Central memory CD8-positive, alpha-beta T cell (primary cell): ENCODE measurements around the gene ZDHHC5.
A peak's percentile ranks its signal among the peaks of the same experiment; 100 is the strongest.

Source experiments
- ATAC-seq: fragments of 150-1000 bp; cut with Tn5 transposase; replicated peaks from 2 replicates; pipeline ENCODE4 v1.10.0; 2022; ENCODE audit warnings: mild to moderate bottlenecking, moderate FRiP score, moderate number of reproducible peaks; ENCODE audit not compliant: poor library complexity, severe bottlenecking; ENCODE audit errors: extremely low read depth
- DNase-seq, 2 donors: peaks; one replicate each; pipeline ENCODE4 v3.0.0; 2021; ENCODE audit warnings: low spot score in 2 of 2
- H3K27ac Mint-ChIP-seq: one replicate; pipeline ENCODE4 v1.8.0; 2022; ENCODE audit warnings: low read depth, mild to moderate bottlenecking, moderate library complexity, mixed read lengths
- H3K27me3 Mint-ChIP-seq: one replicate; pipeline ENCODE4 v1.8.0; 2022; ENCODE audit warnings: mixed read lengths
- H3K36me3 Mint-ChIP-seq: one replicate; pipeline ENCODE4 v1.8.0; 2022; ENCODE audit warnings: mild to moderate bottlenecking, moderate library complexity, mixed read lengths; ENCODE audit not compliant: insufficient read depth
- H3K4me1 Mint-ChIP-seq: one replicate; pipeline ENCODE4 v1.8.0; 2022; ENCODE audit warnings: mixed read lengths
- H3K4me3 Mint-ChIP-seq: one replicate; pipeline ENCODE4 v1.8.0; 2022; ENCODE audit warnings: mild to moderate bottlenecking, moderate library complexity, mixed read lengths
- H3K9me3 Mint-ChIP-seq: one replicate; pipeline ENCODE4 v1.8.0; 2022; ENCODE audit warnings: mixed read lengths

The ZDHHC5 gene

GRCh38 chr11:57638005-57638781 lies 29.7 kb upstream of the ZDHHC5 start:
- peak overlapping the region; percentile 86 for H3K4me3 Mint-ChIP-seq
- DNase-seq, result no peak
- peak; percentile 54 for ATAC-seq

GRCh38 chr11:57638811-57639320 lies 29.0 kb upstream of the ZDHHC5 start:
- Mint-ChIP-seq H3K36me3 (peaks cover 6% of the 10 kb centered on the region), H3K27me3 (peaks cover 56% of the 10 kb centered on the region), H3K4me3 (peak overlapping the region; percentile 86), H3K4me1 (peaks cover 17% of the 10 kb centered on the region), H3K9me3 (no peaks in the 10 kb centered on the region), H3K27ac (no peak overlapping the region)
- DNase-seq, result no peak
- peak; percentile 29 for ATAC-seq

More at GRCh38 chr11:57638005-57638781, 29.7 kb upstream of the ZDHHC5 start:
- peaks cover 17% of the 10 kb centered on the region for H3K4me1 Mint-ChIP-seq
- peaks cover 6% of the 10 kb centered on the region for H3K36me3 Mint-ChIP-seq
- H3K27me3 Mint-ChIP-seq, result peaks cover 55% of the 10 kb centered on the region
- H3K9me3 Mint-ChIP-seq, result no peaks in the 10 kb centered on the region
- peak overlapping the region; percentile 48 for H3K27ac Mint-ChIP-seq

GRCh38 chr11:57639321-57640067 lies 28.4 kb upstream of the ZDHHC5 start:
- no peak for DNase-seq
- Mint-ChIP-seq H3K27me3 (peaks cover 56% of the 10 kb centered on the region), H3K9me3 (no peaks in the 10 kb centered on the region), H3K27ac (no peak overlapping the region), H3K4me1 (peaks cover 17% of the 10 kb centered on the region), H3K4me3 (peak overlapping the region; percentile 86), H3K36me3 (peaks cover 6% of the 10 kb centered on the region)
- no peak for ATAC-seq

- no peaks in the 10 kb centered on the region for H3K9me3 Mint-ChIP-seq
- no peak overlapping the region for H3K27ac Mint-ChIP-seq
- peaks cover 56% of the 10 kb centered on the region for H3K27me3 Mint-ChIP-seq
- DNase-seq (no peak), ATAC-seq (no peak)
- H3K4me3 Mint-ChIP-seq, result peak overlapping the region; percentile 86
- H3K36me3 Mint-ChIP-seq, result peaks cover 6% of the 10 kb centered on the region
- peaks cover 17% of the 10 kb centered on the region for H3K4me1 Mint-ChIP-seq
Measured at GRCh38 chr11:57640068-57640800, 27.7 kb upstream of the ZDHHC5 start.

GRCh38 chr11:57641011-57641807 lies 26.7 kb upstream of the ZDHHC5 start:
- ATAC-seq (no peak), DNase-seq (no peak)
- Mint-ChIP-seq H3K36me3 (peaks cover 6% of the 10 kb centered on the region), H3K9me3 (no peaks in the 10 kb centered on the region), H3K4me3 (no peak overlapping the region), H3K27me3 (peaks cover 65% of the 10 kb centered on the region), H3K27ac (no peak overlapping the region), H3K4me1 (peaks cover 17% of the 10 kb centered on the region)

GRCh38 chr11:57643802-57644201 lies 24.1 kb upstream of the ZDHHC5 start:
- no peak for DNase-seq
- no peaks in the 10 kb centered on the region for H3K9me3 Mint-ChIP-seq
- H3K27ac Mint-ChIP-seq, result no peak overlapping the region
- no peak overlapping the region for H3K4me3 Mint-ChIP-seq
- no peak for ATAC-seq
- H3K36me3 Mint-ChIP-seq, result peaks cover 3% of the 10 kb centered on the region
- H3K4me1 Mint-ChIP-seq, result peaks cover 18% of the 10 kb centered on the region
- H3K27me3 Mint-ChIP-seq, result peaks cover 68% of the 10 kb centered on the region

- ATAC-seq (peak; percentile 69), DNase-seq (peak; percentile 74 to 76)
- Mint-ChIP-seq H3K27me3 (peaks cover 66% of the 10 kb centered on the region), H3K4me3 (no peak overlapping the region), H3K27ac (no peak overlapping the region), H3K9me3 (no peaks in the 10 kb centered on the region), H3K4me1 (peaks cover 25% of the 10 kb centered on the region), H3K36me3 (peaks cover 5% of the 10 kb centered on the region)
Measured at GRCh38 chr11:57644748-57645688, 22.9 kb upstream of the ZDHHC5 start.

- Mint-ChIP-seq H3K9me3 (no peaks in the 10 kb centered on the region), H3K4me3 (no peak overlapping the region), H3K27ac (no peak overlapping the region), H3K27me3 (peaks cover 66% of the 10 kb centered on the region), H3K4me1 (peaks cover 28% of the 10 kb centered on the region), H3K36me3 (peaks cover 5% of the 10 kb centered on the region)
- ATAC-seq, result no peak
- DNase-seq, result no peak
Measured at GRCh38 chr11:57645689-57646085, 22.2 kb upstream of the ZDHHC5 start.

GRCh38 chr11:57646194-57646798 lies 21.6 kb upstream of the ZDHHC5 start:
- no peak for ATAC-seq
- no peak overlapping the region for H3K27ac Mint-ChIP-seq
- H3K27me3 Mint-ChIP-seq, result peaks cover 66% of the 10 kb centered on the region
- H3K36me3 Mint-ChIP-seq, result peaks cover 5% of the 10 kb centered on the region
- H3K4me1 Mint-ChIP-seq, result peaks cover 28% of the 10 kb centered on the region
- H3K4me3 Mint-ChIP-seq, result no peak overlapping the region
- no peak for DNase-seq
- no peaks in the 10 kb centered on the region for H3K9me3 Mint-ChIP-seq

- Mint-ChIP-seq H3K4me3 (no peak overlapping the region), H3K36me3 (peaks cover 5% of the 10 kb centered on the region), H3K27ac (peak overlapping the region; percentile 51), H3K4me1 (peaks cover 28% of the 10 kb centered on the region), H3K9me3 (no peaks in the 10 kb centered on the region), H3K27me3 (peaks cover 66% of the 10 kb centered on the region)
- DNase-seq (no peak), ATAC-seq (no peak)
Measured at GRCh38 chr11:57646799-57647303, 21.1 kb upstream of the ZDHHC5 start.

GRCh38 chr11:57647372-57647771 lies 20.5 kb upstream of the ZDHHC5 start:
- Mint-ChIP-seq H3K4me3 (no peak overlapping the region), H3K27ac (peak overlapping the region; percentile 51), H3K27me3 (peaks cover 66% of the 10 kb centered on the region)

More at GRCh38 chr11:57647372-57647771, 20.5 kb upstream of the ZDHHC5 start:
- no peak for DNase-seq
- peaks cover 28% of the 10 kb centered on the region for H3K4me1 Mint-ChIP-seq
- H3K36me3 Mint-ChIP-seq, result peaks cover 9% of the 10 kb centered on the region
- H3K9me3 Mint-ChIP-seq, result no peaks in the 10 kb centered on the region
- ATAC-seq, result no peak
